Spleen (tissue), 11 donors: ENCODE data around the gene ADRA2B. TPM values are rescaled to one million over a fixed set of nuclear protein-coding genes. Genes with fewer than 3 reads are reported as not detected.

ENCODE experiments used
- DNase-seq: peaks from one replicate; pipeline ENCODE4 v3.0.0-alpha.2; 2020
- H3K27ac ChIP-seq, 8 donors: fragments of 200-600 bp; sonication (generic) in 7 of 8; 1 replicate in 4 of 8; 2 replicates in 4 of 8; pipeline versions ENCODE4 v1.5.0 to v1.8.0; 2016 to 2021; ENCODE audit warnings: inconsistent platforms in 4 of 8, mild to moderate bottlenecking in 4 of 8, moderate library complexity in 1 of 8
- H3K27me3 ChIP-seq, 7 donors: fragments of 200-600 bp; sonication (generic) in 6 of 7; replicated peaks in 1 of 7; 1 replicate in 4 of 7; 2 replicates in 3 of 7; pipeline versions ENCODE4 v1.5.0 to v1.8.0; 2016 to 2021; ENCODE audit warnings: inconsistent platforms in 3 of 7, mild to moderate bottlenecking in 1 of 7
- H3K36me3 ChIP-seq, 6 donors: fragments of 200-600 bp; sonication (generic) in 5 of 6; 1 replicate in 4 of 6; 2 replicates in 2 of 6; pipeline versions ENCODE4 v1.5.0 to v1.8.0; 2016 to 2021; ENCODE audit warnings: inconsistent platforms in 2 of 6
- H3K4me1 ChIP-seq, 6 donors: fragments of 200-600 bp; sonication (generic) in 5 of 6; 1 replicate in 3 of 6; 2 replicates in 3 of 6; pipeline versions ENCODE4 v1.5.0 to v1.8.0; 2016 to 2021; ENCODE audit warnings: inconsistent platforms in 3 of 6
- H3K4me3 ChIP-seq, 8 donors: fragments of 200-600 bp; sonication (generic) in 7 of 8; 1 replicate in 4 of 8; 2 replicates in 4 of 8; pipeline versions ENCODE4 v1.5.0 to v1.8.0; 2016 to 2021; ENCODE audit warnings: inconsistent platforms in 4 of 8, mild to moderate bottlenecking in 4 of 8, moderate library complexity in 2 of 8
- H3K9me3 ChIP-seq, 8 donors: fragments of 200-600 bp; sonication (generic) in 7 of 8; 1 replicate in 4 of 8; 2 replicates in 4 of 8; pipeline versions ENCODE4 v1.5.0 to v1.8.0; 2016 to 2021; ENCODE audit warnings: inconsistent platforms in 4 of 8
- CTCF ChIP-seq, 11 experiments: fragments of 200-600 bp in 7 of 11; fragments of 450-650 bp in 4 of 11; sonication (generic) in 4 of 11; IDR thresholded peaks in 8 of 11; conservative IDR thresholded peaks in 3 of 11; 1 replicate in 7 of 11; 2 replicates in 4 of 11; pipeline versions ENCODE4 v1.4.0 to v1.8.0; 2016 to 2021; ENCODE audit warnings: antibody characterized with exemption in 11 of 11, inconsistent platforms in 4 of 11, mild to moderate bottlenecking in 1 of 11
- POLR2A ChIP-seq, 3 donors: fragments of 450-650 bp; IDR thresholded peaks; one replicate each; pipeline ENCODE4 v1.5.1; 2017; ENCODE audit warnings: antibody characterized with exemption in 3 of 3, mild to moderate bottlenecking in 1 of 3
- POLR2AphosphoS5 ChIP-seq, 3 donors: sonication (generic); formaldehyde crosslinking; IDR thresholded peaks; one replicate each; pipeline ENCODE4 v1.5.1; 2017; ENCODE audit warnings: antibody characterized with exemption in 3 of 3
- WGBS, 5 donors: extraction: QIAGEN DNeasy Blood & Tissue Kit in 3 of 5; methylation state at CpG; one replicate each; pipeline versions ENCODE4 v1.1.5 to v1.1.7; 2013 to 2018; 5-methylcytosine and 5-hydroxymethylcytosine counted together
- intact Hi-C: fragments of 100-400 bp; cut with DNase I; formaldehyde crosslinking; loops from one replicate; pipeline ENCODE4 v1.15.0; 2023; ENCODE audit warnings: low total_unique reads
- polyA plus RNA-seq, 3 donors: library from polyadenylated mRNA; stranded (reverse); fragments of 200-250 nt; gene quantifications; one replicate each; pipeline ENCODE4 v1.2.1, GENCODE V29; 2013
- total RNA-seq, 7 donors: library from RNA; depleted of rRNA in 3 of 7; stranded (reverse); fragments of >200 nt in 3 of 7; fragmentation: NEBNext Ultra II Directional in 4 of 7; extraction: Animal tissue kit (Norgen Biotek cat#: 25700) in 4 of 7; gene quantifications; one replicate each; pipeline versions ENCODE4 v1.1.0 to v1.2.1, GENCODE V29; 2016 to 2021
- donor health status: healthy with polysubstance abuse.
- donor health status: DM: no; HTN: no; CAD: no; lungs with moderate emphysema.
- donor health status: DM: no; HTN: no; CAD: no.
- donor health status: Bipolar disorder and iron deficiency.
- donor health status: healthy.
- donor health status: DM: no; HTN: no; CAD: no.
- donor health status: DM: yes; HTN: yes; CAD: no.

Gene ADRA2B
- total and polyA plus RNA-seq, 10 donors, result 1.8 to 14.2 (median 5.2) TPM

- Histone ChIP-seq H3K27ac (no peak overlapping the region), H3K27me3 (peaks cover 0 to 34% (median 20%) of the 10 kb centered on the region in 7 donors), H3K9me3 (no peaks in the 10 kb centered on the region), H3K4me1 (peaks cover 3 to 56% (median 36%) of the 10 kb centered on the region in 6 donors), H3K36me3 (no peaks in the 10 kb centered on the region), H3K4me3 (no peak overlapping the region)
- intact Hi-C loops, result no loop called here
- WGBS, 5 donors, result 83 to 94% (median 87%) methylated on average over 7 of the region's 7 CpGs
- no peak for TF ChIP-seq POLR2AphosphoS5 (IDR thresholded peaks at IDR 0.05)
- TF ChIP-seq CTCF (IDR thresholded peaks at IDR 0.05 in 8 of 11, conservative IDR thresholded peaks at IDR 0.05 in 3 of 11), result peak in 1 of 11 experiments; percentile 19
- peak; percentile 72 for DNase-seq
Observed at GRCh38 chr2:96113367-96113677, 3.0 kb downstream of the ADRA2B start.

GRCh38 chr2:96112501-96113366, 3.6 kb downstream of the ADRA2B start:
- whole genome bisulfite sequencing, 5 donors, result 85 to 91% (median 90%) methylated on average over 9 of the region's 9 CpGs
- peaks cover 0 to 29% (median 14%) of the 10 kb centered on the region in 7 donors for H3K27me3 ChIP-seq
- H3K4me1 ChIP-seq, result peaks cover 3 to 62% (median 35%) of the 10 kb centered on the region in 6 donors
- H3K36me3 ChIP-seq, result no peaks in the 10 kb centered on the region
- no peaks in the 10 kb centered on the region for H3K9me3 ChIP-seq
- no peak for TF ChIP-seq POLR2A (IDR thresholded peaks at IDR 0.05)
- no peak for TF ChIP-seq POLR2AphosphoS5 (IDR thresholded peaks at IDR 0.05)
- no peak for TF ChIP-seq CTCF (IDR thresholded peaks at IDR 0.05 in 8 of 11, conservative IDR thresholded peaks at IDR 0.05 in 3 of 11)
- no peak overlapping the region for H3K27ac ChIP-seq
- no peak overlapping the region for H3K4me3 ChIP-seq
- DNase-seq, result peak; percentile 41
- intact Hi-C loops, result no loop called here

DNA sequence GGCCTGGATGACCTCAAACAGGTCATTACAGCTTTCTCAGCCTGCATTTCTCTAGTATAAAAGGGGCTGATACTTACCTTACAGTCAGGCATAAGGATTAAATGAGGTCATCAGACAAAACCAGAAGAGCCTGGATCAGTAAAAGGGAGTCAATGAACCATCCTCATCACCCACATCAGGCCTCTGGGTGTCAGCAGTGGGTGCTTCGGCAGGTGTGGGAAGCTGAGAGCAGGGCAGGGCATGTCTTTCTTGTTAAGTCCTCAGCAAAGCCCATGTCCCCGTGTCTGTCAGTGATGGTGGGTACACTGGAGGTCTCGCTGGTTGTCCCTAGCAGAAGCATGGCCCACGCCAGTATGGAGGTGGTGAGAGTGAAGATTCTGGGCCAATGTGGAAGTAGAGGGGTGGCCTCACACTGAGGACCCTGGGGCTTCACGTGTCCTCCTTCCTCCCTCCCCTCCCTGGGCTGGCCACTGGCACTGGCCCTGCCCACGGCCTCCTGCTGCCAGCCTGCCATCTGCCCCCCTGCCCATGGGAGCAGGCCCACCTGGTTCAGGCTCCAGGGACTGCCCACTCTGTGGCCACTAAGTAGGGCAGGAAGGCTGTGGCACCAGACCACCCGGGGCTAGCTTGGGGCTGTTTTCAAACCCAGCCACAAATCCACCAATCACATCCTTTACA, 4.4 kb downstream of the ADRA2B start:
- no peak for TF ChIP-seq CTCF (IDR thresholded peaks at IDR 0.05 in 8 of 11, conservative IDR thresholded peaks at IDR 0.05 in 3 of 11)
- no peak for TF ChIP-seq POLR2AphosphoS5 (IDR thresholded peaks at IDR 0.05)
- TF ChIP-seq POLR2A (IDR thresholded peaks at IDR 0.05), result no peak
- Histone ChIP-seq H3K4me1 (peaks cover 0 to 55% (median 28%) of the 10 kb centered on the region in 6 donors), H3K27me3 (peaks cover 0 to 21% (median 13%) of the 10 kb centered on the region in 7 donors), H3K9me3 (no peaks in the 10 kb centered on the region), H3K27ac (no peak overlapping the region), H3K4me3 (no peak overlapping the region), H3K36me3 (no peaks in the 10 kb centered on the region)
- peak; percentile 64 for DNase-seq
- intact Hi-C loops, result no loop called here
- 79 to 90% (median 83%) methylated on average over 7 of the region's 7 CpGs for WGBS, 5 donors

GRCh38 chr2:96111257-96111640, 5.1 kb downstream of the ADRA2B start:
- Histone ChIP-seq H3K27ac (no peak overlapping the region), H3K36me3 (no peaks in the 10 kb centered on the region), H3K4me1 (peaks cover 0 to 48% (median 23%) of the 10 kb centered on the region in 6 donors), H3K9me3 (peaks cover 0 to 3% (median under 1%) of the 10 kb centered on the region in 8 donors), H3K27me3 (peaks cover 0 to 15% (median 8%) of the 10 kb centered on the region in 7 donors), H3K4me3 (no peak overlapping the region)
- no peak for DNase-seq
- TF ChIP-seq POLR2A (IDR thresholded peaks at IDR 0.05) (no peak), POLR2AphosphoS5 (IDR thresholded peaks at IDR 0.05) (no peak), CTCF (IDR thresholded peaks at IDR 0.05 in 8 of 11, conservative IDR thresholded peaks at IDR 0.05 in 3 of 11) (no peak)
- intact Hi-C loops, result no loop called here
- 80 to 88% (median 83%) methylated on average over 4 of the region's 4 CpGs for WGBS, 5 donors
